Loucy (cell line): Measurements from ENCODE around the gene CCDC83.

Experiments used
- CTCF ChIP-seq: fragments of 200-600 bp; sonication (generic); conservative IDR thresholded peaks from 2 replicates; pipeline ENCODE4 v1.5.1; 2014; ENCODE audit warnings: mild to moderate bottlenecking, antibody characterized with exemption, low read length
- EZH2phosphoT487 ChIP-seq: fragments of 200-600 bp; IDR thresholded peaks from 2 replicates; pipeline ENCODE4 v1.6.1; 2018; ENCODE audit warnings: antibody characterized with exemption, mild to moderate bottlenecking, moderate library complexity, borderline replicate concordance

- TF ChIP-seq CTCF (no peak), EZH2phosphoT487 (no peak)
Measured at GRCh38 chr11:85809191-85809590, 46.0 kb upstream of the CCDC83 start.
